ENCODE data around the gene KLHL7. TPM values are rescaled to one million over a fixed set of nuclear protein-coding genes. Genes with fewer than 3 reads are reported as not detected.

The KLHL7 gene
- total and polyA plus RNA-seq, 2 donors (not counting 3 experiments of a cell fraction or from before 2014, with no cell fraction given): 21.3 to 32.1 TPM

GRCh38 chr7:23226844-23227450 lies 121.4 kb downstream of the KLHL7 start:
- DNase-seq (ENCODE audit: low read depth, low spot score): no peak
- Histone ChIP-seq H3K9me1 (replicated peaks; ENCODE audit: control insufficient read depth, extremely low read depth, insufficient read depth, low read length) (no peaks in the 10 kb centered on the region), H3K27ac (ENCODE audit: insufficient read depth, low read depth, low read length) (no peak overlapping the region), H2AFZ (ENCODE audit: low read depth, low read length) (no peak overlapping the region), H3K27me3 (ENCODE audit: control insufficient read depth in 2 of 2, insufficient read depth in 2 of 2, low read length in 2 of 2) (peaks cover 0 to 2% of the 10 kb centered on the region in 2 experiments), H3K4me3 (replicated peaks in 1 of 3; ENCODE audit: insufficient read depth in 1 of 3, low read depth in 1 of 3, low read length in 3 of 3) (no peak overlapping the region), H3K4me1 (ENCODE audit: control insufficient read depth, extremely low read depth, insufficient read depth, low read length) (no peaks in the 10 kb centered on the region), H4K20me1 (replicated peaks; ENCODE audit: control insufficient read depth, extremely low read depth, insufficient read depth, low read length) (no peaks in the 10 kb centered on the region), H3K9ac (replicated peaks; ENCODE audit: extremely low read depth, insufficient read depth, low read length) (no peak overlapping the region), H3K79me2 (ENCODE audit: control insufficient read depth, insufficient read depth, low read length) (no peaks in the 10 kb centered on the region), H3K9me3 (replicated peaks; ENCODE audit: control insufficient read depth, insufficient read depth, low read length) (no peaks in the 10 kb centered on the region), H3K4me2 (ENCODE audit: insufficient read depth, low read length) (no peak overlapping the region), H3K36me3 (ENCODE audit: control insufficient read depth in 2 of 2, extremely low read depth in 1 of 2, insufficient read depth in 2 of 2, low read length in 2 of 2) (no peaks in the 10 kb centered on the region)
- intact Hi-C loops (cut with micrococcal nuclease) (no loop called here), dilution Hi-C loops (cut with MboI; ENCODE audit: extremely low pct_ligation_motif_present, low sequenced_read_pairs) (no loop called here)
- ChIA-PET CTCF (interaction anchor here (0.8 to 2.8 kb wide), 4 partner anchors 12 to 42 kb away, joined by 3 to 10 read pairs (median 6); no protein-coding TSS in a partner anchor), POLR2A (no interaction called here)
- TF ChIP-seq JUN (IDR thresholded peaks at IDR 0.05; ENCODE audit: borderline replicate concordance, insufficient read depth, insufficient read length, low read depth): no peak
- TF ChIP-seq POLR2AphosphoS5 (IDR thresholded peaks at IDR 0.05; ENCODE audit: insufficient read depth, low read depth, low read length): no peak
- TF ChIP-seq, protein P1, sequence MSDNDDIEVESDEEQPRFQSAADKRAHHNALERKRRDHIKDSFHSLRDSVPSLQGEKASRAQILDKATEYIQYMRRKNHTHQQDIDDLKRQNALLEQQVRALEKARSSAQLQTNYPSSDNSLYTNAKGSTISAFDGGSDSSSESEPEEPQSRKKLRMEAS (IDR thresholded peaks at IDR 0.05; ENCODE audit: insufficient read depth, insufficient read length): no peak
- TF ChIP-seq MYC (IDR thresholded peaks at IDR 0.05; ENCODE audit: low read depth, low read length): no peak
- no peak for TF ChIP-seq EZH2 (IDR thresholded peaks at IDR 0.05; ENCODE audit: borderline replicate concordance, low read depth, low read length, severe bottlenecking)
- TF ChIP-seq GATA2 (IDR thresholded peaks at IDR 0.05; ENCODE audit: insufficient read depth, insufficient read length, low read depth, low read length): no peak
- no peak for TF ChIP-seq CTCF (IDR thresholded peaks at IDR 0.05; ENCODE audit: extremely low read depth in 1 of 2, insufficient read depth in 1 of 2, low read depth in 1 of 2, low read length in 2 of 2)
- no peak for TF ChIP-seq FOS (IDR thresholded peaks at IDR 0.05; ENCODE audit: borderline replicate concordance, insufficient read depth, low read length)
- TF ChIP-seq POLR2A (IDR thresholded peaks at IDR 0.05; ENCODE audit: low read depth, low read length): no peak
- no TSS peak for BruUV-seq (replicated peaks)
- FAIRE-seq: no peak

Other genes starting within 250 kb of the KLHL7 start
- 43.2 and 51.8 TPM in 2 replicates for gene HYCC1, start 91.7 kb upstream of the KLHL7 start, total RNA-seq
- 9.5 and 14.5 TPM in 2 replicates for gene HYCC1, start 91.7 kb upstream of the KLHL7 start, polyA plus RNA-seq
- 38.6 and 40.0 TPM in 2 replicates for gene NUP42, start 76.3 kb downstream of the KLHL7 start, total RNA-seq
- 31.5 and 34.3 TPM in 2 replicates for gene NUP42, start 76.3 kb downstream of the KLHL7 start, polyA plus RNA-seq
- gene GPNMB, start 141.0 kb downstream of the KLHL7 start, total RNA-seq: 0.33 and 0.35 TPM in 2 replicates
- 0.29 TPM in 2 replicates for gene GPNMB, start 141.0 kb downstream of the KLHL7 start, polyA plus RNA-seq
- gene MALSU1, start 193.6 kb downstream of the KLHL7 start, total RNA-seq: 58.4 and 62.6 TPM in 2 replicates
- 53.4 and 68.0 TPM in 2 replicates for gene MALSU1, start 193.6 kb downstream of the KLHL7 start, polyA plus RNA-seq